HG02571 (cell line): ENCODE results near the gene IGFL1.
"Not testable (repeated sequence)": the region's sequence is repeated elsewhere in the genome, so short reads cannot be mapped to it uniquely, and the experiment has no call there.

Experiments
- ATAC-seq: cut with Tn5 transposase; IDR thresholded peaks from one replicate; pipeline ENCODE4 v1.9.1; 2021; ENCODE audit warnings: mild to moderate bottlenecking, moderate library complexity; ENCODE audit not compliant: unreplicated experiment

Gene IGFL1

GRCh38 chr19:46221981-46222610 is 7.4 kb upstream of the IGFL1 start:
- no peak for ATAC-seq

GRCh38 chr19:46223787-46224186 is 5.8 kb upstream of the IGFL1 start:
- not testable (repeated sequence) for ATAC-seq

DNA sequence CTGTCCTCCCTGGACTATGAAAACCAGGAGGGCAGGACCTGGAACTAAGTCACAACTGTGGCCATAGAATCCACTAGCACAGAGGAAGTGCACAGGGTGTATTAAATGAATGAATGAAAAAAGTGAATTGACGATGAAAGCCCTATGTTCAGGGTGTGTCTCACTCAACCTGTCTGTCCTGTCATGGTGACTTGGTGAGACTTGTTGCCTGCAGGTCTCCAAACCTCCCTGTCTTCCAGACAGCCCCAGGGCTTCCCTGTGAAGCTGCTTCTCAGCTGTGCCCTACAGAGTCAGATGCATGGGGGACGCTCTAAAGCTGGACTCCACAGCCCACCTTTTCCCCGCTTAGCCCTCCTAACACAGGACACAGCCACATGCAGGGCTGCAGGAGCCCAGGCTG is 4.8 kb upstream of the IGFL1 start:
- no peak for ATAC-seq

DNA sequence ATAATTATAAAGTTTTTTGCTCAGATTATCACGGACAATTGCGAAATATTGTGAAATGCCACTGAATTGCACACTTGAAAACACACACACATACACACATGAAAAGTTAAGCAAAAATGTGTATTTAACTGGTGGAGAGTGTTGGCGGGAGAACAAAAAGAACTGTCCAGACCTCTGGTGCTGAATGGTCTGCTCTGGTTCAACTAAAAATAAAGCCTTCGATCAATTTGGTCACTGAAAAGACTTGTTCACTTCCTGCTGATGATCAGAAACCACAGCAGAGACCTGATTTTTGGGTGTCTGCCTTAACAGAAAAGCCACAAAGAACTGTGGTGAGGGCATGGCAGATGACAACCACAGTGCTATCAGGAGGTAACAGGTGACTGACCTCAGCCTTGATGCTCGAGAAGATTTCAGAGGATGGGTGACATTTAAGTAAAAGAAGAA is 4.0 kb upstream of the IGFL1 start:
- no peak for ATAC-seq

GRCh38 chr19:46226438-46226973 is 3.0 kb upstream of the IGFL1 start:
- no peak for ATAC-seq

- no peak for ATAC-seq
Observed at GRCh38 chr19:46232029-46232428, 2.5 kb downstream of the IGFL1 start.

DNA sequence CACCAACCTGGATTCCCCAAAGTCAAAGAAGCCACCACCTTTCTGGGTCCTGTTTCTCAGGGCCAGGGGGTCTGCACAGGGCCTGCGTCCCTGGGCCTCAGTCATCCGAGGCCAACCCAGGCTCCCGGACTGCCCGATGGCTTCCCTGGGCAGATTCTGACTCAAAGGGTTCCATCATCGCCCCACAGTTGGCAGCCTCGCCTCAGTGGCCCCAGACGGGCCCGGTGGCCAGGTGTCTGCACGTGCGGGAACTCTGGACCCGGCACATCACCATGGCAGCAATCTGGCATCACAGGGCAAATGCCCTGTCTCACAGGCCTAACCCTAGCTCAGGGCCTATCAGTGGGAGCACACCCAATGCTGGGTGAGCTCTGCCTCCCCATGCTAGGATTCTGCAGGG is 2.9 kb downstream of the IGFL1 start:
- no peak for ATAC-seq

- no peak for ATAC-seq
Observed at GRCh38 chr19:46232938-46233621, 3.5 kb downstream of the IGFL1 start.

DNA sequence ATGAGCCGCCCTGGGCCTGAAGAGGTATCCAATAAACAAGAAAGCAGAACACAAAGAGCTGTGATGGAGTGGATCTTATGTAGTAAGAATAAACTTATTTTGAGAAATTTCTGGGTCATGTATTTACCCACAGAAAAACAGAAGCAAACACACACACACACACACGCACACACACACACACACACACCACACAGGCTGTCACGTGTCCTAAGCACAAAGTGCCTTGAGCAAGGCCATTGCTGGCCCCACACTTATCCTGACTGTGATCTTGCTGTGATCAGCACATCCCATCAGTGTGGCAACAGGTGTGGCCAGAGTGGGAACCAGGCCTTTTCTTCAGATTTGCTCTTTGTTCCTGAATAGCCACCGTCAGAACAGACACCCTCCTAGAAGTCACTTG is 4.3 kb downstream of the IGFL1 start:
- ATAC-seq: not testable (repeated sequence)

- not testable (repeated sequence) for ATAC-seq
Observed at GRCh38 chr19:46238141-46238540, 8.6 kb downstream of the IGFL1 start.

GRCh38 chr19:46239193-46240024 is 9.9 kb downstream of the IGFL1 start:
- ATAC-seq: no peak

GRCh38 chr19:46240693-46241092 is 11.2 kb downstream of the IGFL1 start:
- no peak for ATAC-seq

DNA sequence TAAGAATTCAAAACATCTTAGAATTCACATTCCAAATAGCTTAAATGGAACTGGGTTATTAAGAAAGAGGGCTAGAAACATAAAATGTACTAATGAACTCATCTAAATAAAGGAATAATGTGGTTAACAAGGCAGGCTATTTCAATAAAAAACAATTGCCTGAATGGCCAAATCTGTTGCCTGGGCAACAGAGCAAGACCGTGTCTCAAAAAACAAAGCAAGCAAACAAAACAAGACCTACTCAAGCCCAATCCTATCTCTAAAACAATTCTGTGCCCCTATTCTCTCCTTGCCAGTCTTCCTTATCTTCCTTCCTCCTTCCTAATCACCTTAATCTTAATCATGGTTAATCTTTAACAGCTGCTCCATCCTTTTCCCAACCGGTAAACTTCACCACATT is 12.1 kb downstream of the IGFL1 start:
- no peak for ATAC-seq

DNA sequence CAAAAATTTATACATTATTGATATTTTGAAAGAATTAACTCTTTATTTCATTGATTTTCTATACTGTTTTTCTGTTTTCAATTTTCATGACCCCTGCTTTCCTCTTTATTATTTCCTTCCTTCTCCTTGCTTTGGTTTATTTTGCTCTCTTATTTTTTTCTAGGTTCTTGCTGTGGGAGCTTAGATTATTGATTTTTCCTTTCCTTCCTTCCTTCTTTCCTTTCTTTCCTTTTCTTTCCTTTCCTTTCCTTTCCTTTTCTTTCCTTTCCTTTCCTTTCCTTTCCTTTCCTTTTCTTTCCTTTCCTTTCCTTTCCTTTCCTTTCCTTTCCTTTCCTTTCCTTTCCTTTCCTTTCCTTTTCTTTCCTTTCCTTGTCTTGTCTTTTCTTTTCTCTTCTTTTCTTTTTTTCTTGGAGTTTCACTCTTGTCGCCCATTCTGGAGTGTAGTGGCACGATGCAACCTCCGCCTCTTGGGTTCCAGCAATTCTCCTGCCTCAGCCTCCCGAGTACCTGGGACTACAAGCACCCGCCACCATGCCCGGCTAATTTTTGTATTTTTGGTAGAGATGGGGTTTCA is 13.6 kb downstream of the IGFL1 start:
- ATAC-seq: not testable (repeated sequence)

- ATAC-seq: no peak
Observed at GRCh38 chr19:46250076-46250735, 20.7 kb downstream of the IGFL1 start.

DNA sequence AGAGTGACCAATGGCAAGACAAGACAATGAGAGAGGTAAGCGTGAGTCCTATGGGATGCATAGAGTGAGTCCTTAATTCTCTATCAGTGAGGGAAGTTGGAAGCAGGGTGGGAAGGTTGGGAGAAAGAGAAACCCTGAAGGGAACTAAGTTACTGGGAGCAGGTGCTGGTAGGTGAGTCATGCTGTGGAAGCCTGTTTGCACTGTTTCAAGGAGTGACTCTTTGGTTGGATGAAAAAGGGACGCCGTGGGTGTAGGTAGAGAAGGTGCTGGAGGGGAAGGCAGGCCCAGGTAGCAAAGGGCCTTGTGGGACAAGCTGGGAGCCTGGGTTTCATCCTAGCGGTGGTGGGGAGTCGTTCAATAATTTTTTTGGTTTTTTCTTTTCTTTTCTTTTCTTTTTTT is 21.9 kb downstream of the IGFL1 start:
- ATAC-seq: no peak

DNA sequence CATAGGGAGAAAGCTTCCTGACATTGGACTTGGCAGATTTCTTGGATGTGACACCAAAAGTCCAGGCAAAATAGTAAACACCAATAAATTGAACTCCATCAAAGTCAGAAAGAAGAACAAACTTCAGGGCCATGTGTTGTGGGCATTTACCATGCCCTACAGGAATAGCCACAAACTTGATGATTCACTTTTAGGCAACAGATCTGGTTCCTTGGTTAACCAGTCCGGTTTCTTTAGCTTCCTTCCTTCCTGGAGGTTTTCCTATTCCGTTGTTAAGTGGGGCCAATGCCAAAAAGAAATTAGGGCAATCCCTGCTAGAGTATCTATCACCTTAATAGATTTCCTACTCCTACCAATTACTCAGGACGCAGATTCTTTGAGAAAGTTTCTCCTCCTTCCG is 25.2 kb downstream of the IGFL1 start:
- ATAC-seq: no peak

GRCh38 chr19:46256855-46257254 is 27.3 kb downstream of the IGFL1 start:
- no peak for ATAC-seq

GRCh38 chr19:46261501-46261900 is 32.0 kb downstream of the IGFL1 start:
- not testable (repeated sequence) for ATAC-seq

GRCh38 chr19:46262684-46263296 is 33.2 kb downstream of the IGFL1 start:
- ATAC-seq: not testable (repeated sequence)
